ENCODE results near the gene TNK1.

Gene TNK1

DNA sequence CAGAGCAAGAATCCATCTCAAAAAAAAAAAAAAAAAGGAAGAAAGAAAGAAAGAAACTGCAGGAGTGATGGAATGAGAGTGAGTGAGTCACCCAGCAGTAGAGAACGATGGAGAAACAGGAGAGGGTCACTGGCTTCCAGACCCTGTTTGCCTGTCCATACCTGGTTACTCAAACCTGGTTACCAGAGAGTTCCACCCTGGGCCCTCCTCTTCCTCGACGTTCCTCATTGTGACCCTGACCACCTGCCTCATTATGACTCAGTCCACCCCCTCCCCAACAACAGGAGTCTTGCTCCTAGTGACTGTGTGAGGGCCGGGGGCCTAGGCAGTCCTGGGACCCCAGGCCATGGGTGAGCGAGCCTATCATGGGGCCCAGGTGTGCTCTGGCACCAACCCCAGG is 47.7 kb downstream of the TNK1 start, which contains the start of gene SPEM3:
Gene SPEM3, plus strand, starts transcription at position 301 of the 400 bp plus-strand sequence. Its CDS starts 46 bp downstream, at position 347.
- Histone ChIP-seq H3K27me3 (ENCODE audit: low read depth, low read length) (no peaks in the 10 kb centered on the region), H3K9me3 (ENCODE audit: control insufficient read depth in 1 of 2, low read length in 2 of 2) (no peaks in the 10 kb centered on the region), H3K4me3 (ENCODE audit: low read depth in 1 of 2, low read length in 2 of 2) (no peak within 1 kb of the TSS), H3K36me3 (ENCODE audit: control insufficient read depth in 1 of 2, insufficient read depth in 2 of 2, low read length in 2 of 2) (no peaks in the 10 kb centered on the region), H3K4me1 (ENCODE audit: control insufficient read depth in 1 of 2, insufficient read depth in 2 of 2, low read length in 2 of 2) (no peaks in the 10 kb centered on the region), H3K27ac (ENCODE audit: low read length) (no peak within 1 kb of the TSS)

DNA sequence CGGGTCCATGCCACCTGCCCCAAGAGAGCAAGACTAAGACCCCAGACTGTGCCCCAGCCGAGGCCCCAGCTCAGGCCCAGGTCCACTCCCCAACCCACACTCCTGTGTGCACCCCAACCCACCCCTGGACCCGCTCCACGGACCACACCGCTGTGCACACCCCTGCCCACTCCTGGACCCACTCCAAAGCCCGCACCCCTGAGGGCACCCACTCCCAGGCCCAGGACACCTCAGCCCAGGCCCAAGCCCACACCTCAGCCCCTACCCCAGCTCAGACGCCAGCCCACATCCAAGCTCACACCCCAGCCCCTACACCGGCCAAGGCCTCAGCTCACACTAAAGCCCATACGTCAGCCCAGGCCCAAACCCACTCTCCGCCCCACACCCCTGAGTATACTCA is 48.8 kb downstream of the TNK1 start:
- Histone ChIP-seq H3K27ac (ENCODE audit: low read length) (no peak overlapping the region), H3K36me3 (ENCODE audit: control insufficient read depth in 1 of 2, insufficient read depth in 2 of 2, low read length in 2 of 2) (no peaks in the 10 kb centered on the region), H3K4me1 (ENCODE audit: control insufficient read depth in 1 of 2, insufficient read depth in 2 of 2, low read length in 2 of 2) (no peaks in the 10 kb centered on the region), H3K27me3 (ENCODE audit: low read depth, low read length) (no peaks in the 10 kb centered on the region), H3K9me3 (ENCODE audit: control insufficient read depth in 1 of 2, low read length in 2 of 2) (no peaks in the 10 kb centered on the region), H3K4me3 (ENCODE audit: low read depth in 1 of 2, low read length in 2 of 2) (no peak overlapping the region)

- Histone ChIP-seq H3K36me3 (ENCODE audit: control insufficient read depth in 1 of 2, insufficient read depth in 2 of 2, low read length in 2 of 2) (no peaks in the 10 kb centered on the region), H3K27ac (ENCODE audit: low read length) (no peak overlapping the region), H3K4me3 (ENCODE audit: low read depth in 1 of 2, low read length in 2 of 2) (no peak overlapping the region), H3K9me3 (ENCODE audit: control insufficient read depth in 1 of 2, low read length in 2 of 2) (no peaks in the 10 kb centered on the region), H3K27me3 (ENCODE audit: low read depth, low read length) (peaks cover 5% of the 10 kb centered on the region), H3K4me1 (ENCODE audit: control insufficient read depth in 1 of 2, insufficient read depth in 2 of 2, low read length in 2 of 2) (peaks cover 4 to 13% of the 10 kb centered on the region in 2 donors)
These were observed 50.3 kb downstream of the TNK1 start for GRCh38 chr17:7431231-7431630.

DNA sequence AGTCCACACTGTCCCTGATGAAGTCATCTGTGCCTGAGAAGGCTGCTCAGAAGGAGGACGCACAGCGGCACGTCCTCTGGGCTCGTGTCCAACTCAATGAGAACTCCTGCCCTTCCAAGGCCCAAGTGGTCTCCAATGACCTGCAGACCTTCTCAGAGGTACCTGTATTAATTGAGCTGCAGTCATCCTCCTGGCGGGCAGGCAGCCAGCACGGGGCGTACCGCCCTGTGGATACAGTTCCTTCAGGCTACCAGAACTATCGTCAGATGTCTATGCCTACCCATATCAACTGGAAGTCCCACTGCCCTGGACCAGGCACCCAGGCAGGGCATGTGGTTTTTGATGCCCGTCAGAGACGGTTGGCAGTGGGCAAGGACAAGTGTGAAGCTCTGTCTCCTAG is 51.4 kb downstream of the TNK1 start:
- H3K27ac ChIP-seq (ENCODE audit: low read length): no peak overlapping the region
- H3K27me3 ChIP-seq (ENCODE audit: low read depth, low read length): peaks cover 5% of the 10 kb centered on the region
- H3K4me1 ChIP-seq (ENCODE audit: control insufficient read depth in 1 of 2, insufficient read depth in 2 of 2, low read length in 2 of 2): peaks cover 4 to 23% of the 10 kb centered on the region in 2 donors
- no peak overlapping the region for H3K4me3 ChIP-seq (ENCODE audit: low read depth in 1 of 2, low read length in 2 of 2)
- H3K9me3 ChIP-seq (ENCODE audit: control insufficient read depth in 1 of 2, low read length in 2 of 2): no peaks in the 10 kb centered on the region
- no peaks in the 10 kb centered on the region for H3K36me3 ChIP-seq (ENCODE audit: control insufficient read depth in 1 of 2, insufficient read depth in 2 of 2, low read length in 2 of 2)

DNA sequence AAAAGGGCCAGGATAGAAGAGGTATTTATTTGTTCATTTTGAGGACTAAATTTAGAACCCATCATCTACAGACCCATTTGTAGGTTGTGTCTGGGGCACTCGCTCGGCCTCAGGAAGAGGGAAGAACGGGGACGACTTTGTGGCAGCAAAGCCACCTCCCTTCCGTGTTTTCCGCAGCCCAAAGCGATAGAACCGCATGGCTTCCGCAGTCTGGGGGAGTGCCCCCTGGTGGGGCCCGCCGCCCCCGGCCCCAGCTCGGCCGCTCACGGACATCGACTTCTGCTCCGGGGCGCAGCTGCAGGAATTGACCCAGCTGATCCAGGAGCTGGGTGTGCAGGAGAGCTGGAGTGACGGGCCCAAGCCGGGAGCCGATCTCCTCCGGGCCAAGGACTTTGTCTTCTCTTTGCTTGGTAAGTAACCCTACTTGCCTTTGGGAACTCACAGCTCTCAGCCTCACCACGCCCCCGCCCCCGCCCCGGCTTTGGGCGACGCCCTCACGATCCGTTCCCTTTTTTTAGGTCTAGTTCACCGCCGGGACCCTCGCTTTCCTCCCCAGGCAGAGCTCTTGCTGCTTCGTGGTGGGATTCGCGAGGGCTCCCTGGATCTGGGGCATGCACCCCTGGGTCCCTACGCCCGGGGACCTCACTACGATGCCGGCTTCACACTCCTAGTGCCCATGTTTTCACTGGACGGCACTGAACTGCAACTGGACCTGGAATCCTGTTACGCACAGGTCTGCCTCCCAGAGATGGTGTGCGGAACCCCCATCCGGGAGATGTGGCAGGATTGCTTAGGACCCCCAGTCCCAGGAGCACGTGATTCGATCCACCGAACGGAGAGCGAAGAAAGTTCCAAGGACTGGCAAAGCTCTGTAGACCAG is 55.0 kb downstream of the TNK1 start:
- H3K4me3 ChIP-seq (ENCODE audit: low read depth in 1 of 2, low read length in 2 of 2): peak overlapping the region; percentile 61 to 79
- peaks cover 32% of the 10 kb centered on the region for H3K27me3 ChIP-seq (ENCODE audit: low read depth, low read length)
- no peaks in the 10 kb centered on the region for H3K36me3 ChIP-seq (ENCODE audit: control insufficient read depth in 1 of 2, insufficient read depth in 2 of 2, low read length in 2 of 2)
- peak overlapping the region; percentile 72 for H3K27ac ChIP-seq (ENCODE audit: low read length)
- H3K4me1 ChIP-seq (ENCODE audit: control insufficient read depth in 1 of 2, insufficient read depth in 2 of 2, low read length in 2 of 2): peaks cover 8 to 51% of the 10 kb centered on the region in 2 donors
- no peaks in the 10 kb centered on the region for H3K9me3 ChIP-seq (ENCODE audit: control insufficient read depth in 1 of 2, low read length in 2 of 2)

GRCh38 chr17:7436556-7437368 is 55.9 kb downstream of the TNK1 start:
- no peaks in the 10 kb centered on the region for H3K9me3 ChIP-seq (ENCODE audit: control insufficient read depth in 1 of 2, low read length in 2 of 2)
- H3K4me3 ChIP-seq (ENCODE audit: low read depth in 1 of 2, low read length in 2 of 2): peak overlapping the region; percentile 61 to 79
- peaks cover 38% of the 10 kb centered on the region for H3K27me3 ChIP-seq (ENCODE audit: low read depth, low read length)
- H3K36me3 ChIP-seq (ENCODE audit: control insufficient read depth in 1 of 2, insufficient read depth in 2 of 2, low read length in 2 of 2): no peaks in the 10 kb centered on the region
- H3K4me1 ChIP-seq (ENCODE audit: control insufficient read depth in 1 of 2, insufficient read depth in 2 of 2, low read length in 2 of 2): peaks cover 8 to 51% of the 10 kb centered on the region in 2 donors
- peak overlapping the region; percentile 72 for H3K27ac ChIP-seq (ENCODE audit: low read length)

- Histone ChIP-seq H3K27ac (ENCODE audit: low read length) (no peak overlapping the region), H3K36me3 (ENCODE audit: control insufficient read depth in 1 of 2, insufficient read depth in 2 of 2, low read length in 2 of 2) (no peaks in the 10 kb centered on the region), H3K27me3 (ENCODE audit: low read depth, low read length) (peaks cover 38% of the 10 kb centered on the region), H3K4me1 (ENCODE audit: control insufficient read depth in 1 of 2, insufficient read depth in 2 of 2, low read length in 2 of 2) (peaks cover 8 to 51% of the 10 kb centered on the region in 2 donors), H3K9me3 (ENCODE audit: control insufficient read depth in 1 of 2, low read length in 2 of 2) (no peaks in the 10 kb centered on the region), H3K4me3 (ENCODE audit: low read depth in 1 of 2, low read length in 2 of 2) (peak overlapping the region; percentile 37 to 61)
These were observed 56.5 kb downstream of the TNK1 start for GRCh38 chr17:7437369-7437863.

DNA sequence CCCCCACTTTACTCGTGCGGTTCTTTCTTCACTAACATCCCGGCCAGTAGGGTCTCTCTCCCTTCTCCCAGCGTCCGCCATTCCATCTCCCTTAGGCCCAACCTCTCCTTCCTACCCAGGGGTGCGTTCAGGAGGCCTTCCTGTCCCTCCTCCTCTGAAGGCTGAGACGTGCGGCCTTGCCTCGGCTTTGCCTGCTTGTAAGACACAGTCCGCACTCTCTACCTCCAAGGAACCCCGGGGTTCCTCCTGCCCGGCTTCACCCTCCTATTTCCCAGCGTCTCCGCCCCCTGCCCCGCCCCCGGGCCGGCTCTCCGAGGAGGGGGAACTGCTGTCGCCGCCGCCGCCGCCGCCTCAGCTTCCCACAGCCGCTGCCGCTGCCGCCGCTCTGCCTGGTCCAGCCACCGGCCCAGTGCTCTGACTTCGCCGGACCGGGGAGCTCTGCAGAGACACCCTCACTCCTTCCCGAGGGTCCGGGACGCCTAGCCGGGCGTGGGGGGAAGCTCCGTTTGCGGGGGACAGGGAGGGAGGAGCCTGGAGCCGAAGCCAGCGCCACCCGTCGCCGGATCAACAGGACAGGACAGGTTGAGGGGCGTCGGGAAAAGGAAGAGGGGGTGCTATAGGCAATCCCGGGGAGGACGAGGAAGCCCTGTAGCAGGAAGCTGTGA is 57.2 kb downstream of the TNK1 start:
- H3K36me3 ChIP-seq (ENCODE audit: control insufficient read depth in 1 of 2, insufficient read depth in 2 of 2, low read length in 2 of 2): no peaks in the 10 kb centered on the region
- H3K9me3 ChIP-seq (ENCODE audit: control insufficient read depth in 1 of 2, low read length in 2 of 2): no peaks in the 10 kb centered on the region
- H3K4me3 ChIP-seq (ENCODE audit: low read depth in 1 of 2, low read length in 2 of 2): peak overlapping the region; percentile 37 to 61
- no peak overlapping the region for H3K27ac ChIP-seq (ENCODE audit: low read length)
- H3K4me1 ChIP-seq (ENCODE audit: control insufficient read depth in 1 of 2, insufficient read depth in 2 of 2, low read length in 2 of 2): peaks cover 8 to 51% of the 10 kb centered on the region in 2 donors
- peaks cover 38% of the 10 kb centered on the region for H3K27me3 ChIP-seq (ENCODE audit: low read depth, low read length)

DNA sequence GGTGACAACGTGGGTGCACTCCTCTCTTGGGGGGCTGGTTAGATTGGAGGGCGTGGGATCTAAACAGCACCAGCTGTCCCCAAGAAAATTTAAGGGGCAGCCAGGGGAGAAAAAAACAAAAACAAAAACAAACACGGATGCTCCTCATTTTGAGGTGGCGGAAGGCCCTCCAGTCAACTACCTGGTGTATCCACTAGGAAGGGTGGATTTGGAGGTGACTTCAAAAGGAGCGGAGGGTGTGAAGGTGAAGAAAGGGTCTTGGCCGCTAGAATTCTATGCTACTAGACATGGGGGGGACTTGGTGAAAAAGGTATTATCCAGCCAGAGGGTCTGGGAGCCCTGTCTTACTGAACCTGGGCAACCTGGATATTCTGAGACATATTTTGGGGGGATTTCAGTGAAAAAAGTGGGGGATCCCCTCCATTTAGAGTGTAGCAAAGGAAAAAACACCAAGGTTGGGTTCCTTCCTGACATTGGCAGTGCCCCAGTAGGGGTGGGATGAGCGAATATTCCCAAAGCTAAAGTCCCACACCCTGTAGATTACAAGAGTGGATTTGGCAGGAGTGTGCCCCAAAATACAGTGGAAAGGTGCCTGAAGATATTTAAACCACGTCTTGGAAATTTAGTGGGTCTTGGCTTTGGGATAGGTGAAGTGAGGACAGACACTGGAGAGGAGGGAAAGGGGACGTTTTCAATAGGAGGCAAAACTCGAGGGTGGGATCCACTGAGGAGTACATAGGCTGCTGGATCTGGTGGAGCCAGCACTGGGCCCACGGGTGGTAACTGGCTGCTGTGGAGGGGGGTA is 58.0 kb downstream of the TNK1 start:
- no peaks in the 10 kb centered on the region for H3K36me3 ChIP-seq (ENCODE audit: control insufficient read depth in 1 of 2, insufficient read depth in 2 of 2, low read length in 2 of 2)
- H3K4me3 ChIP-seq (ENCODE audit: low read depth in 1 of 2, low read length in 2 of 2): peak overlapping the region in 1 of 2 donors; percentile 30
- no peak overlapping the region for H3K27ac ChIP-seq (ENCODE audit: low read length)
- H3K27me3 ChIP-seq (ENCODE audit: low read depth, low read length): peaks cover 38% of the 10 kb centered on the region
- no peaks in the 10 kb centered on the region for H3K9me3 ChIP-seq (ENCODE audit: control insufficient read depth in 1 of 2, low read length in 2 of 2)
- H3K4me1 ChIP-seq (ENCODE audit: control insufficient read depth in 1 of 2, insufficient read depth in 2 of 2, low read length in 2 of 2): peaks cover 8 to 51% of the 10 kb centered on the region in 2 donors

All from muscle layer of duodenum (tissue), 2 donors.